HEK293T (cell line): ENCODE measurements around the gene NR1H3.

ENCODE experiments used
- CTCF ChIA-PET: fragments of 350-600 bp; formaldehyde crosslinking; extraction: SDS; loops from one replicate; lab custom pipeline; 2021; ENCODE audit warnings: antibody characterized with exemption, inconsistent platforms; lab: Yijun Ruan, JAX
- POLR2A ChIA-PET: fragments of 350-600 bp; formaldehyde crosslinking; extraction: SDS; loops from one replicate; lab custom pipeline; 2020; ENCODE audit warnings: antibody characterized with exemption, inconsistent platforms; lab: Yijun Ruan, JAX
- DNase-seq: peaks from one replicate; pipeline ENCODE4 v3.0.0; 2012; ENCODE audit warnings: mixed read lengths; ENCODE audit errors: extremely low spot score
- ARNT ChIP-seq: fragments of 450-650 bp; IDR thresholded peaks from 2 replicates; pipeline ENCODE4 v1.6.1; 2017; ENCODE audit warnings: mild to moderate bottlenecking
- BHLHE40 ChIP-seq: fragments of 450-650 bp; IDR thresholded peaks from 2 replicates; pipeline ENCODE4 v1.6.1; 2016; ENCODE audit warnings: mild to moderate bottlenecking, moderate library complexity, borderline replicate concordance
- CTBP1 ChIP-seq: fragments of 450-650 bp; IDR thresholded peaks from 2 replicates; pipeline ENCODE4 v1.6.1; 2016; ENCODE audit warnings: borderline replicate concordance
- ELF4 ChIP-seq: fragments of 450-650 bp; IDR thresholded peaks from 2 replicates; pipeline ENCODE4 v1.6.1; 2017; ENCODE audit warnings: antibody characterized with exemption
- FOXA1 ChIP-seq: fragments of 450-650 bp; IDR thresholded peaks from 2 replicates; pipeline ENCODE4 v1.6.1; 2016; ENCODE audit warnings: mild to moderate bottlenecking
- FOXK2 ChIP-seq: fragments of 450-650 bp; IDR thresholded peaks from 2 replicates; pipeline ENCODE4 v1.6.1; 2016; ENCODE audit warnings: mild to moderate bottlenecking
- FOXM1 ChIP-seq: fragments of 450-650 bp; IDR thresholded peaks from 2 replicates; pipeline ENCODE4 v1.6.1; 2017; ENCODE audit warnings: mild to moderate bottlenecking, borderline replicate concordance
- HDGF ChIP-seq: fragments of 450-650 bp; IDR thresholded peaks from 2 replicates; pipeline ENCODE4 v1.6.1; 2017; ENCODE audit warnings: antibody characterized with exemption, borderline replicate concordance
- L3MBTL2 ChIP-seq: fragments of 450-650 bp; conservative IDR thresholded peaks from 2 replicates; pipeline ENCODE4 v1.6.1; 2016; ENCODE audit warnings: mild to moderate bottlenecking
- LEF1 ChIP-seq: fragments of 450-650 bp; IDR thresholded peaks from 2 replicates; pipeline ENCODE4 v1.6.1; 2017; ENCODE audit warnings: mild to moderate bottlenecking, borderline replicate concordance
- NFRKB ChIP-seq: fragments of 450-650 bp; IDR thresholded peaks from 2 replicates; pipeline ENCODE4 v1.6.1; 2016; ENCODE audit warnings: mild to moderate bottlenecking, moderate library complexity
- SP1 ChIP-seq: fragments of 450-650 bp; IDR thresholded peaks from 2 replicates; pipeline ENCODE4 v1.6.1; 2017
- SUZ12 ChIP-seq: fragments of 450-650 bp; IDR thresholded peaks from 2 replicates; pipeline ENCODE4 v1.6.1; 2016; ENCODE audit warnings: mild to moderate bottlenecking
- TARDBP ChIP-seq: fragments of 450-650 bp; IDR thresholded peaks from 2 replicates; pipeline ENCODE4 v1.6.1; 2016
- ZNF384 ChIP-seq: fragments of 450-650 bp; IDR thresholded peaks from 2 replicates; pipeline ENCODE4 v1.6.1; 2016
- TF ChIP-seq, protein P1 (sequence below): fragments of 450-650 bp; IDR thresholded peaks from 2 replicates; pipeline ENCODE4 v1.6.1; 2016

The NR1H3 gene

DNA sequence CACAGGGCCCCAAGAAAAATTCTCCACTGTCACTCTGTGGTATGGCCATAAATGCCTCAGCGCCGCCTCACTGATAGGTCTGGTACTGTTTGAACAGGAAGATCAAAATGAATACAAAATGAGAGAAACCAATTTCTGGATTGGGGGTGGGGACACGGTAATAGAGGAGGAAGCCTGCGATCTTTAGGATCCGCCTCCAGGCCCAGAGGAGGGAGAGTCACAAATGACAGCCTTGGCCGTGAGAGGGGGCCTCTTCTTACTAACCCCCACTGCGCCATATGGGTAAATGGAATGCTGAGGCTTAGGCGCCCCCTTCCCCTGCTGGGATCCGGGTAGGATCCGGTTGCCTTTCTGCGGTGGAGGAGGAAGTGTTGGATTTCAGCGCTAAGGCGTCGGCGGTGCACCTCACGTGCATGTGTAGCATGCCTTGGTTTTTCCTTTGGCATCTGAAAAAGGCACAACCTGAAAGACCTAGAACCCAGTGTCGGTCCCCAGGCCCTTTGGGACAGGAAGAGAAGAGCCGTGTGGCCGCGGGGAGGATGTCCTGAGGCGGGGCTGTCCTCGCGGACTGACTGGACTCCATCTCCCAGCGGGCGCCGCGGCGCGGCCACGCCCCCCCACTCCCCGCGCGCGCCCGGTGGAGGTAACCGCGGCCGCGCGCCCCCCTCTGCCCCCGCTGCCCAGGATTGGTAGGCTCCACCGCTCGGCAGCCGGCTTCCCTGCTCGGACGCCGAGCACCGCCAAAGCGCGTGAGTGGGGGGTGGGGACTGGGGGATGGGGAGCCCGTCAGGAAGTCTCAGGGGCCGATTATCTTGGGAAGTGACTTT lies 11.4 kb downstream of the NR1H3 start:
- POLR2A ChIA-PET, result interaction anchor here (1.0 to 2.2 kb wide), 3 partner anchors 10 to 54 kb away, joined by 3 to 9 read pairs (median 8); partner anchors contain the start of genes ACP2 and DDB2
- CTCF ChIA-PET, result interaction anchor here (1.2 kb wide), 1 partner anchor 90 kb away, joined by 3 read pairs; no protein-coding TSS in a partner anchor
- DNase-seq, result peak; percentile 92
- TF ChIP-seq ZNF384 (no peak), FOXM1 (no peak), TARDBP (no peak), SUZ12 (no peak), LEF1 (no peak), FOXK2 (no peak), SP1 (no peak), BHLHE40 (peak; percentile 73), ARNT (no peak), FOXA1 (no peak), L3MBTL2 (peak; percentile 94)
- TF ChIP-seq, protein P1, sequence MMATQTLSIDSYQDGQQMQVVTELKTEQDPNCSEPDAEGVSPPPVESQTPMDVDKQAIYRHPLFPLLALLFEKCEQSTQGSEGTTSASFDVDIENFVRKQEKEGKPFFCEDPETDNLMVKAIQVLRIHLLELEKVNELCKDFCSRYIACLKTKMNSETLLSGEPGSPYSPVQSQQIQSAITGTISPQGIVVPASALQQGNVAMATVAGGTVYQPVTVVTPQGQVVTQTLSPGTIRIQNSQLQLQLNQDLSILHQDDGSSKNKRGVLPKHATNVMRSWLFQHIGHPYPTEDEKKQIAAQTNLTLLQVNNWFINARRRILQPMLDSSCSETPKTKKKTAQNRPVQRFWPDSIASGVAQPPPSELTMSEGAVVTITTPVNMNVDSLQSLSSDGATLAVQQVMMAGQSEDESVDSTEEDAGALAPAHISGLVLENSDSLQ, result peak; percentile 55

DNA sequence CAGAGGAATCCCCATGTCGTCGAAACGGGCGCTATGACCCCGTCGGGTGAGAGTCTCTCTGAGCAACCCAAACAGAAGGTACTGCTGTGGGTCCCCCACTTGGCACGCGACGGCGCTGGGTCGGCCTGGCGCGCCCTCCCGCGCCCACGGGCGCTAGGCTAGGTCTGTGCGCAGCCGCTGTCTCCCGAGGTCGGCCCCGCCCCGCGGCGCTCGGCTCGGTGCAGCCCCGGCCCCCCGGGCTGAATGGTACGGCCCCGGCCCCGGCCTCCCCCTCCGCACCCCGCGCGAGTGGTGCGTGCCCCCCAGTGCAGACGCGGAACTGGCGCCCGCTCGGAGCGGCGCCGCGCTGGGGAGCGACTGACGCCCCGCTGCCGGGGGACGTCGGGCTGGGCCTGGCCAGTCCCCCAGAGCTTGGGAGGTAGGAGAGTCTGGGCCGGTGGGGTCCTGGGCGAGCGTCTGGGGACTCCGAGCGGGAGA lies 12.1 kb downstream of the NR1H3 start, which contains the start of gene MADD:
MADD (plus strand) TSS at position 305 of the 477 bp plus-strand sequence.
- DNase-seq, result peak; percentile 84
- POLR2A ChIA-PET, result interaction anchor here (1.0 to 2.2 kb wide), 3 partner anchors 21 to 82 kb away, joined by 4 to 9 read pairs (median 5); partner anchors contain the start of genes ACP2 and DDB2
- TF ChIP-seq FOXM1, result no peak
- TF ChIP-seq SUZ12, result no peak
- TF ChIP-seq L3MBTL2, result no peak
- no peak for TF ChIP-seq ARNT
- no peak for TF ChIP-seq NFRKB
- no peak for TF ChIP-seq LEF1
- TF ChIP-seq, protein P1, result no peak
- TF ChIP-seq ZNF384, result no peak
- no peak for TF ChIP-seq ELF4
- no peak for TF ChIP-seq CTBP1
- no peak for TF ChIP-seq HDGF
- no peak for TF ChIP-seq SP1
- no peak for TF ChIP-seq FOXK2
- no peak for TF ChIP-seq TARDBP
- TF ChIP-seq FOXA1, result no peak
- TF ChIP-seq BHLHE40, result no peak
- CTCF ChIA-PET, result no interaction called here

DNA sequence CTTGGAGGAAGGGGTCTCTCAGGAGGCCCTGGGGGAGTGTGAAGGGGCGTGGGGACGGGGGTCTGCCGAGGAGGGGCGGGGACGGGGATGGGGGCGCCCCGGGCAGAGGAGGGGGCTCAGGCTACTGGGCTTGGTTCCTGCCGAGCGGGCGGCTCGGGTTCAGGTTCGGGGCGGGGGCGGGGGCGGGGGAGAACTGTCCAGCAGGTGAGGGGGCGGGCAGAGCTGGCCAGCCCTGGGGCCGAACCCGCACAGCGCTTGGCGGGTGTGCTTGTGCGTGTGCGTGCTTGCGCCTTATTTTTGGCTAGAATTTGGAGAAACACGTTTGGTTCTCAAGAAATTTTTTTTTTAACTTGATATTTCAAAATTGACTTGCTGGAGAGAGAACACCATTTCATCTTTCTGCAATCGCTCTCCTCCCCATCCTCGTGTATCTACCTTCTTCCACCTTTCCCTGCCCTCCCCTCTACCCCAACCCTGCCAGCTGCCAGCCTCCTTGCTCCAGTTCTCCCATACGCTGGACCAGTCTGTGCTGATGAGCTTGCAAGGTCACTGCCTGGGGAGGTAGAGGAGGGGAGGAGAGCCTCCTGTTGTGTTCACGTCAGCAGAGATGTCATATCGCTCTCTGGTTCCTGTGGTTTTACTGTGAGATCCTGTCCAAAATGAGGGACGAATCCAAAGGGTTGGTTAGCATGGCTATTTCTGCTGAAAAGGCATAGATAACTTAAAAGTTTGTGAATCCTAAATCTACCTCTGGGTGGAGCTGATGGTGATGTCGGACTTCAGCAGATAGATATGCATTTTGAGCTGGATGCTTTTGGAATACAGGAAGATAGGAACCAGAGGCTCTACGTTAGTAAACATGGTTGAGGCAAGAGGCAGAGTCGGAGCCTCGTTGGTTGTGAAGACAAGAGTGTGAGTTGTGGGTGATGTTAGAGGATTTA lies 12.8 kb downstream of the NR1H3 start:
- ChIA-PET CTCF (interaction anchor here (0.6 to 1.0 kb wide), 4 partner anchors 10 to 84 kb away, joined by 3 to 4 read pairs (median 3); partner anchors contain the start of gene NR1H3), POLR2A (interaction anchor here (0.7 to 2.2 kb wide), 7 partner anchors 10 to 84 kb away, joined by 4 to 9 read pairs (median 5); partner anchors contain the start of genes ACP2 and DDB2)
- TF ChIP-seq HDGF, result no peak
- TF ChIP-seq TARDBP, result no peak
- TF ChIP-seq LEF1, result no peak
- TF ChIP-seq SP1, result no peak
- TF ChIP-seq ARNT, result no peak
- TF ChIP-seq ELF4, result no peak
- TF ChIP-seq, protein P1, result no peak
- TF ChIP-seq NFRKB, result no peak
- TF ChIP-seq FOXA1, result no peak
- TF ChIP-seq L3MBTL2, result no peak
- DNase-seq, result peak; percentile 38

DNA sequence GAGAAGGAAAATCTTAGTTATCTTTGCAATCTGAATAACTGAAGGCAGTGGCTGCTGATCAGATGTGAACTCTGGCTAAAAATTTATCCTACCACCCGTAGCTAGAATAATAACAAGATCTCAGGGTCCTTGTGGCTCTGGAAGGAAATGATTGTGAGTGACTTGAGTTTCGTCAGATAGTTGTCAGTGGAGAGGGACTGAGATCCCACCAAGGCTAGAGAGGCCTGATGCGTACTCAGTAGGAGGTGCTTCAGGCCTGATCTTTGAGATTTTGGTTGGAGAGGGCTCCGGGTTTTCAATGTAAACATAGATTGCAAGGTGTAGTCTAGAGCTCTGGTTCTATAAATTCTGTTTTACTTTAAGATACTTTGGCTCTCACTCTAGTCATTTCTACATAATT lies 13.5 kb downstream of the NR1H3 start:
- no peak for DNase-seq
- CTCF ChIA-PET, result interaction anchor here (0.6 to 1.0 kb wide), 4 partner anchors 9 to 84 kb away, joined by 3 to 4 read pairs (median 3); partner anchors contain the start of gene NR1H3
- POLR2A ChIA-PET, result interaction anchor here (0.7 to 2.2 kb wide), 6 partner anchors 9 to 83 kb away, joined by 4 to 9 read pairs (median 5); partner anchors contain the start of gene DDB2
- TF ChIP-seq LEF1, result no peak
- TF ChIP-seq L3MBTL2, result no peak
- no peak for TF ChIP-seq CTBP1
- TF ChIP-seq HDGF, result no peak
- TF ChIP-seq FOXM1, result no peak
- TF ChIP-seq, protein P1, result no peak
- TF ChIP-seq SUZ12, result no peak
- TF ChIP-seq ZNF384, result no peak
- TF ChIP-seq FOXA1, result no peak
- TF ChIP-seq FOXK2, result no peak
- TF ChIP-seq ARNT, result no peak
- TF ChIP-seq SP1, result no peak
- no peak for TF ChIP-seq TARDBP
- TF ChIP-seq ELF4, result no peak
